KMS-11 (cell line): ENCODE measurements around the gene SLC7A1.

ENCODE experiments used
- H2AFZ ChIP-seq: fragments of 200-600 bp; sonication (generic); 2 replicates; pipeline ENCODE4 v1.6.1; 2016; ENCODE audit warnings: antibody characterized with exemption, mixed run types, low read depth
- H3K27ac ChIP-seq: fragments of 200-600 bp; sonication (generic); 2 replicates; pipeline ENCODE4 v1.6.1; 2016; ENCODE audit warnings: mild to moderate bottlenecking, mixed run types
- H3K27me3 ChIP-seq: fragments of 200-600 bp; sonication (generic); 2 replicates; pipeline ENCODE4 v1.6.1; 2017; ENCODE audit warnings: mild to moderate bottlenecking, low read depth, mixed run types, moderate library complexity; ENCODE audit not compliant: insufficient read depth
- H3K36me3 ChIP-seq: fragments of 200-600 bp; sonication (generic); 2 replicates; pipeline ENCODE4 v1.6.1; 2017; ENCODE audit warnings: mild to moderate bottlenecking, mixed run types; ENCODE audit not compliant: insufficient read depth
- H3K4me1 ChIP-seq: fragments of 200-600 bp; sonication (generic); 2 replicates; pipeline ENCODE4 v1.6.1; 2016; ENCODE audit warnings: mild to moderate bottlenecking, low read depth, mixed run types; ENCODE audit not compliant: poor library complexity, severe bottlenecking
- H3K4me2 ChIP-seq: fragments of 200-600 bp; sonication (generic); 2 replicates; pipeline ENCODE4 v1.7.0; 2016; ENCODE audit warnings: mild to moderate bottlenecking, mixed run types
- H3K4me3 ChIP-seq: fragments of 200-600 bp; sonication (generic); IDR thresholded peaks from 2 replicates; pipeline ENCODE4 v1.6.1; 2017; ENCODE audit warnings: low read depth, low read length, mixed read lengths; ENCODE audit not compliant: insufficient read depth
- H3K79me2 ChIP-seq: fragments of 200-600 bp; sonication (generic); 2 replicates; pipeline ENCODE4 v1.6.1; 2016; ENCODE audit warnings: low read depth, mixed run types; ENCODE audit not compliant: insufficient read depth
- H3K9ac ChIP-seq: fragments of 200-600 bp; sonication (generic); 2 replicates; pipeline ENCODE4 v1.6.1; 2016; ENCODE audit warnings: mild to moderate bottlenecking, mixed run types
- H4K20me1 ChIP-seq: fragments of 200-600 bp; sonication (generic); 2 replicates; pipeline ENCODE4 v1.6.1; 2016; ENCODE audit warnings: mild to moderate bottlenecking, mixed run types; ENCODE audit not compliant: insufficient read depth
- CTCF ChIP-seq: fragments of 200-600 bp; sonication (generic); conservative IDR thresholded peaks from 2 replicates; pipeline ENCODE4 v1.6.1; 2017; ENCODE audit warnings: low read depth, mild to moderate bottlenecking, antibody characterized with exemption, low read length, moderate library complexity, mixed read lengths

Gene SLC7A1

DNA sequence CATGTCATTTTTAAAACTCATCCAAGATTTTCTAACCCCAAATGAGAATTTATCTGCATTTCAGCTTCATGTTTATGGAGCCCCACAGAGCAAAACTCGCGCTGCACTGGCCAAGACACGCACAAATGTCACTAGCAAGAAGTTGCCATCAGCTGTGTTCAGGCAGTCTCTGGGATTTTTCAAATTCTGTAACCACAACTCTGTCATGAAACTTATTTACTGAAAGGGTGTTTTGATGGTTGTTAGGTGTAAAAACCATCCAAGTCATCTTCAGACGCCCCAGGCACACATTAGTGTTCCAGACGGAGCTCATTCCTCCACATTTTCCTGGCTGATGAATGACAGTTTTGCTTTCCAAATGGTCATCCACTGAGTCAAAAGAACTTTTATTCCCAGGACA, 63.4 kb downstream of the SLC7A1 start:
- Histone ChIP-seq H3K4me1 (no peaks in the 10 kb centered on the region), H3K27ac (no peak overlapping the region), H3K36me3 (no peaks in the 10 kb centered on the region), H4K20me1 (no peaks in the 10 kb centered on the region), H3K4me3 (no peak overlapping the region), H3K27me3 (no peaks in the 10 kb centered on the region), H2AFZ (no peak overlapping the region), H3K4me2 (no peak overlapping the region), H3K79me2 (no peaks in the 10 kb centered on the region), H3K9ac (no peak overlapping the region)
- TF ChIP-seq CTCF, result no peak

- H3K36me3 ChIP-seq, result no peaks in the 10 kb centered on the region
- no peak overlapping the region for H3K9ac ChIP-seq
- no peak overlapping the region for H2AFZ ChIP-seq
- H4K20me1 ChIP-seq, result no peaks in the 10 kb centered on the region
- no peak for TF ChIP-seq CTCF
- H3K79me2 ChIP-seq, result no peaks in the 10 kb centered on the region
- H3K27ac ChIP-seq, result no peak overlapping the region
- no peaks in the 10 kb centered on the region for H3K27me3 ChIP-seq
- H3K4me3 ChIP-seq, result no peak overlapping the region
- H3K4me2 ChIP-seq, result no peak overlapping the region
- no peaks in the 10 kb centered on the region for H3K4me1 ChIP-seq
Observed at GRCh38 chr13:29530901-29531300, 64.6 kb downstream of the SLC7A1 start.

DNA sequence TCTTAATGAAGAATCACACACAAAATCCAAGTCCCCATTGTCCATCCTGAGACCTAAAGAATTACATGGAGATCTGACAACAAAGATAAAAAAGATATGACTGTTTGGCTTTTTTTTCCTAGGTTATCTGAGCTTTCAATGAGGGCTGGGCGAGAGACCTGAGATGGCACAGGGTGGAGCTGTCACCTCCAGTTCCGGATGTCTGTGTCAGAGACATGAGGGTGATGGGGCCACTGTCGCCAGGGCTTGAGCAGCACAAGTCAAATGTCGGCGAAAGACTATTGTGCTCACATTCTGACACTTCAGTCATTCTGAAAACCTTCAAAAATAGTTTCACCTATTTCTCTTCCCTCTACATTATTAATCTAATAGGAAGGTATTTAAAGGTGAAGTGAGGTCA, 65.7 kb downstream of the SLC7A1 start:
- Histone ChIP-seq H2AFZ (no peak overlapping the region), H3K27me3 (no peaks in the 10 kb centered on the region), H4K20me1 (no peaks in the 10 kb centered on the region), H3K79me2 (no peaks in the 10 kb centered on the region), H3K27ac (no peak overlapping the region), H3K4me2 (no peak overlapping the region), H3K36me3 (no peaks in the 10 kb centered on the region), H3K4me3 (no peak overlapping the region), H3K9ac (no peak overlapping the region), H3K4me1 (no peaks in the 10 kb centered on the region)
- no peak for TF ChIP-seq CTCF

DNA sequence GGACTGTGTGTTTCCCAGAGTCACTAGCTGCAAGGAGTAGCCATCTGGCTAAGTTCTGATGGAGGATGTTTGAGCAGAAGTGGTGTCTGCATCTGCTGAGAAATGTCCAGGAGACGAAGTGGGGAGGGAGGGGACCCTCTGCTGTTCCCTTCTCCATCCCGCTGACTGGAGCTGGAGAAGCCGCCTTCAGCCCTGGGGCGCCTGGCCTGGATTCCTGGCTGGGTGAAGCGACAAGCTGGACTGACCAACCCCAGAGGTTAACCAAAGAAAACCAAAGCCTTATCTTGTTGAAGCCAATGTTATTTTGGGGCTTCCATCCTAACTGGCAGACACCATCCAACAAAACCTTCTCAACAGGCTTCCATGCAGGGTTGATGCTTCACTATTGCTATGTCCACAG, 67.6 kb downstream of the SLC7A1 start:
- Histone ChIP-seq H2AFZ (no peak overlapping the region), H3K36me3 (no peaks in the 10 kb centered on the region), H3K9ac (no peak overlapping the region), H3K79me2 (no peaks in the 10 kb centered on the region), H3K27ac (no peak overlapping the region), H3K27me3 (no peaks in the 10 kb centered on the region), H4K20me1 (no peaks in the 10 kb centered on the region), H3K4me2 (no peak overlapping the region), H3K4me3 (no peak overlapping the region), H3K4me1 (no peaks in the 10 kb centered on the region)
- no peak for TF ChIP-seq CTCF

GRCh38 chr13:29527511-29527910, 68.0 kb downstream of the SLC7A1 start:
- Histone ChIP-seq H3K4me2 (no peak overlapping the region), H4K20me1 (no peaks in the 10 kb centered on the region), H3K9ac (no peak overlapping the region), H3K4me3 (no peak overlapping the region), H3K79me2 (no peaks in the 10 kb centered on the region), H3K27me3 (no peaks in the 10 kb centered on the region), H3K4me1 (no peaks in the 10 kb centered on the region), H2AFZ (no peak overlapping the region), H3K27ac (no peak overlapping the region), H3K36me3 (no peaks in the 10 kb centered on the region)
- TF ChIP-seq CTCF, result no peak
